ENCODE data around the gene MYO5C. TPM values are rescaled to one million over a fixed set of nuclear protein-coding genes. Genes with fewer than 3 reads are reported as not detected.

MYO5C gene
- polyA plus RNA-seq, 1 donor, result 8.5 TPM

GRCh38 chr15:52150871-52151270, 144.7 kb downstream of the MYO5C start:
- no peak for DNase-seq (ENCODE audit: low read depth)

- no peak for DNase-seq (ENCODE audit: low read depth)
Measured at GRCh38 chr15:52150043-52150825, 145.4 kb downstream of the MYO5C start.

- DNase-seq (ENCODE audit: low read depth), result no peak
Measured at GRCh38 chr15:52148403-52148802, 147.2 kb downstream of the MYO5C start.

GRCh38 chr15:52146776-52147175, 148.8 kb downstream of the MYO5C start:
- no peak for DNase-seq (ENCODE audit: low read depth)

GRCh38 chr15:52146261-52146660, 149.3 kb downstream of the MYO5C start:
- no peak for DNase-seq (ENCODE audit: low read depth)

- no peak for DNase-seq (ENCODE audit: low read depth)
Measured at GRCh38 chr15:52144656-52145178, 150.9 kb downstream of the MYO5C start.

- no peak for DNase-seq (ENCODE audit: low read depth)
Measured at GRCh38 chr15:52143873-52144272, 151.7 kb downstream of the MYO5C start.

Other genes with a start within 250 kb of the MYO5C start
- 0.11 TPM for gene BCL2L10, start 183.0 kb downstream of the MYO5C start, polyA plus RNA-seq (ENCODE audit: insufficient read length)
- gene GNB5, start 104.4 kb downstream of the MYO5C start, polyA plus RNA-seq (ENCODE audit: insufficient read length), result 5.5 TPM
- 5.9 TPM for gene MYO5A, start 233.1 kb upstream of the MYO5C start, polyA plus RNA-seq (ENCODE audit: insufficient read length)